HG02852 (cell line): Measurements from ENCODE around the gene MAGEA9.
"Not testable (repeated sequence)": the region's sequence is repeated elsewhere in the genome, so short reads cannot be mapped to it uniquely, and the experiment has no call there.

Source experiments
- ATAC-seq: cut with Tn5 transposase; IDR thresholded peaks from one replicate; pipeline ENCODE4 v1.9.1; 2021; ENCODE audit warnings: mild to moderate bottlenecking, moderate library complexity; ENCODE audit not compliant: unreplicated experiment

The MAGEA9 gene, protein sequence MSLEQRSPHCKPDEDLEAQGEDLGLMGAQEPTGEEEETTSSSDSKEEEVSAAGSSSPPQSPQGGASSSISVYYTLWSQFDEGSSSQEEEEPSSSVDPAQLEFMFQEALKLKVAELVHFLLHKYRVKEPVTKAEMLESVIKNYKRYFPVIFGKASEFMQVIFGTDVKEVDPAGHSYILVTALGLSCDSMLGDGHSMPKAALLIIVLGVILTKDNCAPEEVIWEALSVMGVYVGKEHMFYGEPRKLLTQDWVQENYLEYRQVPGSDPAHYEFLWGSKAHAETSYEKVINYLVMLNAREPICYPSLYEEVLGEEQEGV

DNA sequence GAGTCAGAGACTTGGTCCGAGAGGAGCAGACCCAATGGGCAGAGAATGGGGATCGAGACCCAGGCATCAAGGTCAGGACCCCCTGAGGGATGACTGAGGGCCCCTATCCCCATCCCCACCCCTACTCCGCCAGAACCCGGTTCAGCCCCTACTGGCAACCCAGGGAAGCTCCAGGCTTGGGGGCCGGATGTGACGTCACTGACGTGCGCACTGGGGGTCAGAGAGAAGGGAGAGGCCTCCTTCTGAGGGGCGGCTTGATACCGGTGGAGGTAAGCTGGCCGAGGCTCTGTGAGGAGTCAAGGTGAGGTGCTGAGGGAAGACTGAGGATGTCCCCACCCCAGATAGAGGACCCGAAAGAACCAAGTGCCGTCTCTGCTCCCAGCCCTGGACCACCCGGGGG lies at the start of gene MAGEA9:
TSS of gene MAGEA9 (plus strand) at position 204 of the 400 bp plus-strand sequence. CDS start 4,281 bp downstream, outside the sequence.
- not testable (repeated sequence) for ATAC-seq

GRCh38 chrX:149742269-149742668 lies 39.5 kb upstream of the MAGEA9 start:
- ATAC-seq, result not testable (repeated sequence)

DNA sequence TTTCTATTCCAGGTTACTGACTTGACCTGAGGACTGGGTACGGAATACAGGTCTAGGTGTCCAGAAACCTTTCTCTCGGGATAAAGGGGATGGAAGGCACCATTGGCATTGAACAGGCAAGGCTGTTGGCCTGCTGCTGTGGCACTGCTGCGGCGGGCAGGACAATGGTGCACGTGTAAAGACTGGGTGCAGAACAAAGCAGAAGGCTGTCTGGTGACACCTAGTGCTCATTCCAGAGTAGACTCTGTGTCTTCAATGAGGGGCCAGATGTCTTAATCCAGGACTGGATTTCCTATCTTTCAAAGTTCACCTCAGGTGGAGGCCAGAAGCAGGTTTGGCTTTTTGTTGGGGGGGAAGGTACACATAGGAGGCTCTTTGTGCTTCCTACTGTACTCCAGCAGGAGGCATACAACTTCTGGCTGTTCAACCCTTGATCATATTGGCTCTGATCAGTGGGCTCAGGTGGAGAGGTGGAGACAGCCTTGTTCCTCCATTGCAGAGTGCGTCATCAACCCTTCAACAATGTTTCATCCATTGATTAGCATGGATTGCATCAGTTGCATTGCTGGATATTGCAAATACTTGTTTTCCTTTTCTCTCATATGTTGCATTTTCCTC lies 35.2 kb upstream of the MAGEA9 start:
- ATAC-seq, result not testable (repeated sequence)

DNA sequence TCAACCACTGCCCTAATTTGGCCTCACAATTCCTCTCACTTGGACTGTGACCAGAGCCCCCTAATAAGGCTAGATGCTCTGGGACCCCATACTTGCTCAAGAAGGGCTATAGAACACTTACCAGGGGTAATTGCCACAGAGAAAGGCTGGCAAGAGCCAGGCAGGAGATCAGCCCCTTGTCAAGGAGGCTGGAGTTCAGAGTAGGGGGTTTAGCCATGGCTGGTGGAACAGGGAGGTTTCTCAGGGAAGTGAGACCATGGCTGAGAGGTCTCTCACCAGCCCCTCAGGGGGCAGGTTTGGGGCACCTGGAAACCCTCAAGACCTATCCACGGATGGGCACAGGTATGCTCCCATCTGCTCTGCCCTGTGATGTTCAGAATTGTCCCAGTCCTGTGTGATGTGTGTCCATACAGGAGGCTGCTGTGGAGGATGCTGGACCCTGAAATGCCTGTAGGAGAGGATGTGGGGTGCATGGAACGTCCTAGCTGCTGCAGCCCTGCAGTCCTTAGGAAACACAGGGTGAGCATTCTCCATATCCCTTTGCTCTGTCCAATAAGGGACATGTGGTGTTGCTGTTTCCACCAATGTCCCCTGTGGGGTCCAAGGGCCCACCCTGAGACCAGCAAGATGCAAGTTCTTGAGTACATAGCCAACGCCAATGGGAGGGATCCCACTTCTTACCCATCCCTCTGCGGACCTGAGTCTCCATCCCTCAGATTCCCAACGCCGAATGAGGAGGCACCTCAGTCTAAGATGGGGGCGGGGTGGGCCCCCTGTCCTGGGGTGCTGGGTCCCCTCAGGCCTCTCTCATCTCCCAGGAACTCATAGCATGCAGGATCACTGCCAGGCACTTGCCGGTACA lies 24.3 kb upstream of the MAGEA9 start:
- ATAC-seq, result no peak

DNA sequence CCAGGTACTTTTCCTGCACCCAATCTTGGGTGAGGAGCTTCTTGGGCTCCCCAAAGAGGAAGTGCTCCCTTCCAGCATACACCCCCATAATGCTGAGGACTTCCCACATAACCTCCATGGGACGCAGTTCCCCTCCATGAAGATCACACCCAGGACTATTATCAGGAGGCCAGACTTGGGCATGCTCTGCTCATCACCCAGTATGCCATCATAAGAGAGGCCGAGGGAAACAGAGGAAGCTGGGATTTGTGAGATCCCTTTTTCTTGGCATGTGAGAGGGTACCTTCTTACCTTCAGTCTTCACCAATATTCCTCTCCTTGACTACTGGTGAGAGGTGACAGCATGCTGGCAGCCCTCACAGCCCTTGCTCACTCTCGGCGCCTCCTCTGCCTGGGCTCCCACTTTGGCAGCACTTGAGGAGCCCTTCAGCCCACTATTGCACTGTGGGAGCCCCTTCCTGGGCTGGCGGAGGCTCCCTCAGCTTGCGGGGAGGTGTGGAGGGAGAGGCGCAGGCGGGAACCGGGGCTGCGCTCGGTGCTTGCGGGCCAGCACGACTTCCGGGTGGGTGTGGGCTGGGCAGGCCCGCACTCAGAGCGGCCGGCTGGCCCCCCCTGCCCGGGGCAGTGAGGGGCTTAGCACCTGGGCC lies 23.5 kb upstream of the MAGEA9 start:
- no peak for ATAC-seq

- not testable (repeated sequence) for ATAC-seq
Measured at GRCh38 chrX:149758715-149759078, 23.0 kb upstream of the MAGEA9 start.

GRCh38 chrX:149759824-149760223 lies 21.9 kb upstream of the MAGEA9 start:
- ATAC-seq, result no peak

- ATAC-seq, result no peak
Measured at GRCh38 chrX:149760965-149761364, 20.8 kb upstream of the MAGEA9 start.

- not testable (repeated sequence) for ATAC-seq
Measured at GRCh38 chrX:149761858-149762674, 19.7 kb upstream of the MAGEA9 start.

GRCh38 chrX:149762696-149763614 lies 18.8 kb upstream of the MAGEA9 start:
- no peak for ATAC-seq

DNA sequence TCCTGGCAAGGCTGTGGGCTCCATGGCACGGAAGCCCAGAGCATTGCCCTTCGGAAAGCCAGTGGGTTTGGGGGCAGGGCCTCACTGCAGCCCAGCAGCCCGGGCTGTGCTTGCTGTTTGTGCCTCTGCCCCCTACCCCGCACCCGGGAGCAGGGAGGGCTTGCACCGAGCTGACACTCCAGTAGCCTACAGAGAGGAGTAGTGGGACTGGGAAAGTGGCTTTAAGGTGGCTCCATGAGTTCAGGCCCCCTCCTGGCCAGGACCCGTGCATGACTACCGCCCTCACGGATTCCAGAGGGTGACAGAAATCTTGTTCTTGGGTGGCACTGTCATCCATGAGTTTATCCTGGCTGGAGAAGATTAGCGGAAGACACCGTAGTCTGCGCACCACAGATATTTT lies 11.4 kb upstream of the MAGEA9 start:
- ATAC-seq, result not testable (repeated sequence)

GRCh38 chrX:149773026-149773425 lies 8.7 kb upstream of the MAGEA9 start:
- not testable (repeated sequence) for ATAC-seq

DNA sequence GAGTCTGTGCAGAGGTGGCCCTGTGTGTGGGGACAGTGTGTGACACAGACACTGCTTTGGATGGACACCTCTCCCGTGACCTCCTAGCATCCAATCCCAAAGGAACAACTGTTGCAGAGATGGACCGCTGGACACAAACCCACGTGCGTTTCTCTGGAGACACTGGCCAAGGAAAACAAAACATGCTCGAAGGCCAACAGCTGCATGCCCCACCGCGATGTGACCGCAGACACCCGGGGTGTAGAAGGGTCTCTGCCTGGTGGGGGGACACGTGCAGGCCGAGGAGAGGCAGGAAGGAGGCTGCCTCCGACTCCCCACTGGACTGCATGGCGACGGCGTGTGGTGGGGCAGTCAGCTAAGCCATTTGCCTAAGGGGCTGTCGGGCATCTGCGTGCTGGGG lies 8.0 kb upstream of the MAGEA9 start, which contains the start of gene HSFX1:
TSS of gene HSFX1 (plus strand) at position 301 of the 400 bp plus-strand sequence. CDS start 614 bp downstream, outside the sequence.
- ATAC-seq, result not testable (repeated sequence)

- not testable (repeated sequence) for ATAC-seq
Measured at GRCh38 chrX:149777999-149778398, 3.7 kb upstream of the MAGEA9 start.

- peak; percentile 98 for ATAC-seq
Measured at GRCh38 chrX:149795531-149795930, 13.8 kb downstream of the MAGEA9 start.

- no peak for ATAC-seq
Measured at GRCh38 chrX:149799095-149799714, 17.5 kb downstream of the MAGEA9 start.

DNA sequence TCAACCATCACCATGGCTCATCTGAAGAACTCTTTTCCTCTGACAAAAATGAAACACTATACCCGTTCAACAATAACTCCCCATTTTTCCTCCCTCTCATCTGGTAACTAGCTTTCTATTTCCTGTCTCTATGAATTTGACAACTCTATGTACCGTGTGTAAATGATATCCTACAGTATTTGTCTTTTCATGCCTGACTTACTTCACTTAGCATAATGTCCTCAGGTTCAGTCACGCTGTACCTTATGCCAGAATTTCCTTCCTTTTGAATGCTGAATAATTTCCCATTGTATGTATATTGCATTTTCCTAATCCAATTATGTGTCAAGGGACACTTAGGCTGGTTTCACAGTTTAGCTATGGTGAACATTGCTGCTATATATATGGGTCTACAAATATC lies 18.2 kb downstream of the MAGEA9 start:
- no peak for ATAC-seq

DNA sequence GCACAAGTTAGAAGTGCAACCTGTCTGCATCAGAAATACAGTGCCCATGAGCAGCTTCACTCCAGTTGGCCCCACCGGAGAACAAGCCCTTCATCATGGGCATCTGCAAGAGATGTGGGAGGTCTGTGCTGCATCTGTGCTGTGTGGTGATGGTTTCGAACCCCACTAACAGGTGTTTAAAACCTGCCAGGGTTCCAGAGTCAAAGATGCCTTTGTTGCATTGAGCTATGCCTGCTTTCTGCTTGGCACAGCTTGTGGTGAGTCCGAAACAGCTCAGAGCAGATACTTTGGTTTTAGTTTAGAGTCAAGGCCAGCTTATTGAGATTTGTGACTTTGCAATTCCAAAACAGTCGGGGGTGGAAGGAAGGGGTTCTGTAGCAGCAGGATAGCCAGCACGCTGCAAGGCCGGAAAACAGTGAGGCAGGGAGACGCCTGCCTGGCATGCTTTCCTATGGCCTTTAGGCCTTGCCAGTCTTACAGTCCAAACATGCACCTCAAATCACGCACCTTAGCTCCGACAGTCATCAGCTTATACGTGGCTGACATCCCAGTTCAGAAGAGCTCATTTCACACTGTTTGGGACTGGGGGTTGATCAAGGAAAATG lies 21.8 kb downstream of the MAGEA9 start:
- ATAC-seq, result no peak
